HG02870 (cell line): ENCODE data around the gene CDC73.
A peak's percentile ranks its signal among the peaks of the same experiment; 100 is the strongest.
"Not testable (repeated sequence)": the region's sequence is repeated elsewhere in the genome, so short reads cannot be mapped to it uniquely, and the experiment has no call there.

Source experiments
- ATAC-seq: cut with Tn5 transposase; IDR thresholded peaks from one replicate; pipeline ENCODE4 v1.9.1; 2021; ENCODE audit warnings: mild to moderate bottlenecking, moderate library complexity; ENCODE audit not compliant: unreplicated experiment

Gene CDC73

GRCh38 chr1:193275773-193276172, 153.9 kb downstream of the CDC73 start:
- ATAC-seq = no peak

DNA sequence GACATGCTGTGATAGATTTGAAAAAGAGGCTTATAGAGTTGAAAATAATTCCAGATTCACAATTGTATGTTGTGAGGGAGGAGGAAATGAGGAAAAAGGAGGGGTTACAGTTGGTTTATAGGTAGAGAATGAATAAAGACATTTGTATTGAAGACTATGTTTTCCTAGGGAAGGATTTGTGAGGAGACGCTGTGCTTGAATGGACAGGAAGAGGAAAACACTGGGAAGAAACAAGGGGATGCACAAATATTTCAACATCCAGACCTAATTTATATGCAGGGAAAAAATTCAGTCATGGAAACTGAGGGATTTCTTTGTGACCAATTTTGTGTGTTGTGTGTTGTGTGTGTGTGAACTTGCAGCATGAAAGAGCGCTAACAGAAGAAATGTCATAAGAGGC, 157.1 kb downstream of the CDC73 start:
- ATAC-seq = no peak

DNA sequence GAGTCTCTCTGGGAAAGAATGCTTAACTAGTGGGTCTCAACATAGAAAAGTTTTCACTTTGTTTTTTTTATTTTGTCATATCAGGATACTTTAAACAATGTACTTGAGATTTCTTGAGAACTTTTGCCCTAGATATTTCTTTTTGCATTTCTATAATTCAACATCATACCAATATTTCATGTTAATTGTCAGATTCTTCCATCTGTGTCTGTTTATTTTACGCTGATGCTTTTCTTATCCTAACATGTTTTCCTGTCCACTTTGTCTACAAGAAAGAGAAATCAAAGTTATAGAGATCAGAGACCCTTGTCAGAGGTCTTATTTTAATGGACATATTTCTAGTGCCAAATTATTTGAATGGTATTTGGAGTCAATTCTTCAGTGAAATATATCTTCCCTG, 160.1 kb downstream of the CDC73 start:
- no peak for ATAC-seq

GRCh38 chr1:193283016-193283415, 161.2 kb downstream of the CDC73 start:
- ATAC-seq = no peak

- no peak for ATAC-seq
Observed at GRCh38 chr1:193284219-193284618, 162.4 kb downstream of the CDC73 start.

GRCh38 chr1:193285641-193286040, 163.8 kb downstream of the CDC73 start:
- ATAC-seq = no peak

DNA sequence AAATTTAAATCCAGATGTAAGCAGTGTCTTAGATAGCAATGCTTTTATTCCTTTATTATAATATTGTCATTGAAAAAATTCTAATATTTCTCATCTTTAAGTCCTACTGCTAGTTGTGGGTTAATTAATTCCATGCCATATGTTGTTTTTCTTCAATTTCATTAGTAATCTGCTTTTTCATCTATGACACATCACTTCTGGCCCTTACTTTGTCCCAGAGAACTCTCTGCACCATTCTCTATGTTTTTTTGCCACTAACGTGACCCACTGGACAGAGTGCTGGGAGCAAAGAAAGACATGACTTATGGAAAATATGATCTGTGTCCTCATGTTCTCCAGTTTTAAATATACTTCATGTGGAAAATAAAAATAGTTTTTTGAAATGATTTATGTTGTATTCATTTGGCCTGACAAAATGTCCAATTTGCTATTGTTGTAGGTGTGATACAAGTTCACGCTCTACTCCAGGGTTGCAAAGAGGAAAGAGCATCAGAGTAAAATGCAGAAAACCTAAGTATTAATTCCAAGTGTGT, 166.8 kb downstream of the CDC73 start:
- ATAC-seq = not testable (repeated sequence)

DNA sequence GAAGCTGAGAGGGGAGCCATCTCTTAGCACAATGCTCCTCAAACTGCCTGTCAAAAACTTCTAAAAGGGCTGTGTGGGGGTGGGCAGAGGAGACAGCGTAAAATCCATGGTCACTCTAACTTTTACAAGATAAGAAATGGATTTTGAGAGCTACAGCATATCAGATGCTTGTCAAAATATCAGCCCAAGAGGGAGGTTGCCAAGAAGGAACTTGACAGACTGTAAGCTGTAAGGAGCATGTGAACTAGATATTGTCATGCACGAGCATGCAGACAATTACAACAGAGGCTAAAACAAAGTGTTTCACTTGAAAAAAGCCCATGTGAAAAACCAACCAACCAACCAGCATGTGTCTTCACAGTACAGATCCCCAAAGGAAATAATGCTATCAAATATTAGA, 171.9 kb downstream of the CDC73 start:
- ATAC-seq = no peak

- peak; percentile 69 for ATAC-seq
Observed at GRCh38 chr1:193299038-193299437, 177.2 kb downstream of the CDC73 start.

DNA sequence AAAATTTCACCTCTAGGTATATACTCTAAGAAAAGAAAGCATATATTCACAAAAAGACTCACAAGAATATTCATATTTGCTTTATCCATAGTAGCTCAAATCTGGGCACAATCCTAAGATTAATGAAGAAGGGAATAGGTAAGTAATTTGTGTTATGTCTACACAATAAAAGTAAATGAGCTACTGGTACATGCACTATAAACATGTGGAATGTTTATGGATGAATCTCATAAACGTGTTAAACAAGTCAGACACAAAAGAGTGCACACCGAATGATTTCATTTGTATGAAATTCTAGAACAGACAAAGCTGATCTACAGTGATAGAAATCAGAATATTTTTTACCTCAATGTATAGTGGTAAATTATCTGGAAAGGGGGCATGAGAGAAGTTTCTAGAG, 179.9 kb downstream of the CDC73 start:
- ATAC-seq = no peak

DNA sequence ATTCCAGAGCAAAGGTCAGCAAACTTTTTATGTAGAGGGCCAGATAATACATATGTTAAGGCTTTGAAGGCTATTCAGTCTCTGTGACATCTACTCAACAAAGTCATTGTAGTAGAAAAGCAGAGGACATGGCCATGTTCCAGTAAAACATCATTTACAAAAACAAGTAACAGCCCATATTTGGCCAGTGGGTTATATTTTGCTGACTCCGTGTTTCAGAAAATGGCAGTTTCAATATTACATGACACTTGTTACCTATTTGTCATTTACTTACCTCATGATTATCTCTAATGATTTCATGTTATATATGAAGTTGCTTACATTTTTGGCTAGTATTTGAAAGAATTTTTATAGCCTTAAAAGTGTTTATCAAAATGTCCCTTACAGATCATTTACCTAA, 182.0 kb downstream of the CDC73 start:
- no peak for ATAC-seq
